Measurements from ENCODE around the gene SETD3. TPM values are rescaled to one million over a fixed set of nuclear protein-coding genes. Genes with fewer than 3 reads are reported as not detected.

Gene SETD3
- total RNA-seq, 4 donors from 2014 or later: 61.9 to 120 (median 68.8) TPM

GRCh38 chr14:99512110-99512449 lies 31.4 kb upstream of the SETD3 start:
- Histone ChIP-seq H3K4me3 (no peak overlapping the region), H3K27ac (peak overlapping the region in 1 of 4 donors; percentile 8)

GRCh38 chr14:99511421-99512109 lies 30.9 kb upstream of the SETD3 start:
- peaks cover 0 to 81% (median 0%) of the 10 kb centered on the region in 3 donors for H3K36me3 ChIP-seq
- TF ChIP-seq POLR2A (IDR thresholded peaks at IDR 0.05): no peak
- no peak for TF ChIP-seq CTCF (IDR thresholded peaks at IDR 0.05)
- no peaks in the 10 kb centered on the region for H3K9me3 ChIP-seq
- no peak overlapping the region for H3K4me3 ChIP-seq
- H3K27me3 ChIP-seq: no peaks in the 10 kb centered on the region
- H3K27ac ChIP-seq: peak overlapping the region in 1 of 4 donors; percentile 45
- H3K4me1 ChIP-seq: no peaks in the 10 kb centered on the region
- DNase-seq: peak in 1 of 3 donors; percentile 43

More at GRCh38 chr14:99512110-99512449, 31.4 kb upstream of the SETD3 start:
- H3K36me3 ChIP-seq: peaks cover 0 to 76% (median 0%) of the 10 kb centered on the region in 3 donors
- H3K9me3 ChIP-seq: no peaks in the 10 kb centered on the region
- no peak for DNase-seq
- H3K27me3 ChIP-seq: no peaks in the 10 kb centered on the region
- H3K4me1 ChIP-seq: no peaks in the 10 kb centered on the region
- TF ChIP-seq POLR2A (IDR thresholded peaks at IDR 0.05) (no peak), CTCF (IDR thresholded peaks at IDR 0.05) (no peak)

- TF ChIP-seq CTCF (IDR thresholded peaks at IDR 0.05) (no peak), POLR2A (IDR thresholded peaks at IDR 0.05) (no peak)
- no peak overlapping the region for H3K4me3 ChIP-seq
- peaks cover 0 to 85% (median 0%) of the 10 kb centered on the region in 3 donors for H3K36me3 ChIP-seq
- H3K4me1 ChIP-seq: no peaks in the 10 kb centered on the region
- no peaks in the 10 kb centered on the region for H3K9me3 ChIP-seq
- H3K27ac ChIP-seq: no peak overlapping the region
- DNase-seq: no peak
- H3K27me3 ChIP-seq: no peaks in the 10 kb centered on the region
Measured at GRCh38 chr14:99510556-99511139, 30.0 kb upstream of the SETD3 start.

- Histone ChIP-seq H3K27ac (no peak overlapping the region), H3K27me3 (no peaks in the 10 kb centered on the region), H3K36me3 (peaks cover 0 to 91% (median 0%) of the 10 kb centered on the region in 3 donors), H3K4me1 (no peaks in the 10 kb centered on the region), H3K9me3 (no peaks in the 10 kb centered on the region), H3K4me3 (no peak overlapping the region)
- DNase-seq: peak in 1 of 3 donors; percentile 38
- TF ChIP-seq POLR2A (IDR thresholded peaks at IDR 0.05): no peak
- TF ChIP-seq CTCF (IDR thresholded peaks at IDR 0.05): no peak
Measured at GRCh38 chr14:99509871-99510555, 29.4 kb upstream of the SETD3 start.

GRCh38 chr14:99508896-99509629 lies 28.4 kb upstream of the SETD3 start:
- DNase-seq: peak in 1 of 3 donors; percentile 11
- Histone ChIP-seq H3K36me3 (peaks cover 0 to 92% (median 0%) of the 10 kb centered on the region in 3 donors), H3K27me3 (no peaks in the 10 kb centered on the region), H3K9me3 (no peaks in the 10 kb centered on the region), H3K27ac (no peak overlapping the region), H3K4me1 (no peaks in the 10 kb centered on the region), H3K4me3 (no peak overlapping the region)
- no peak for TF ChIP-seq CTCF (IDR thresholded peaks at IDR 0.05)
- no peak for TF ChIP-seq POLR2A (IDR thresholded peaks at IDR 0.05)
